Peyer's patch (tissue), 4 donors: ENCODE measurements around the gene DCTD. TPM values are rescaled to one million over a fixed set of nuclear protein-coding genes. Genes with fewer than 3 reads are reported as not detected.

Experiments used
- DNase-seq, 3 donors: peaks; one replicate each; pipeline ENCODE4 v3.0.0-alpha.2; 2017 to 2019
- H3K27ac ChIP-seq, 4 donors: fragments of 200-600 bp; sonication (generic); one replicate each; pipeline ENCODE4 v1.5.1; 2016 to 2019
- H3K27me3 ChIP-seq, 2 donors: fragments of 200-600 bp; sonication (generic); one replicate each; pipeline ENCODE4 v1.5.1; 2019
- H3K36me3 ChIP-seq, 3 donors: fragments of 200-600 bp; sonication (generic); one replicate each; pipeline ENCODE4 v1.5.1; 2016 to 2019
- H3K4me1 ChIP-seq, 4 donors: fragments of 200-600 bp; sonication (generic); one replicate each; pipeline ENCODE4 v1.5.1; 2016 to 2019
- H3K4me3 ChIP-seq, 4 donors: fragments of 200-600 bp; sonication (generic); 1 replicate in 3 of 4; 2 replicates in 1 of 4; pipeline ENCODE4 v1.5.1; 2016 to 2019; ENCODE audit warnings: mild to moderate bottlenecking in 1 of 4
- H3K9me3 ChIP-seq, 4 donors: fragments of 200-600 bp; sonication (generic); one replicate each; pipeline ENCODE4 v1.5.1; 2016 to 2019; ENCODE audit warnings: mild to moderate bottlenecking in 1 of 4
- CTCF ChIP-seq, 6 experiments: fragments of 450-650 bp in 4 of 6; fragments of 200-600 bp in 2 of 6; sonication (generic) in 1 of 6; IDR thresholded peaks; one replicate each; pipeline ENCODE4 v1.5.1; 2017 to 2019; ENCODE audit warnings: antibody characterized with exemption in 6 of 6, mild to moderate bottlenecking in 3 of 6, moderate library complexity in 1 of 6
- POLR2A ChIP-seq, 2 donors: fragments of 450-650 bp; IDR thresholded peaks; one replicate each; pipeline ENCODE4 v1.5.1; 2017; ENCODE audit warnings: antibody characterized with exemption in 2 of 2, mild to moderate bottlenecking in 2 of 2, moderate library complexity in 2 of 2
- total RNA-seq, 4 donors: library from RNA; depleted of rRNA; stranded (reverse); fragments of >200 nt; gene quantifications; one replicate each; pipeline ENCODE4 v1.1.0, GENCODE V29; 2016

The DCTD gene
- total RNA-seq, 4 donors from 2014 or later: 21.7 to 42.1 (median 28.4) TPM

DNA sequence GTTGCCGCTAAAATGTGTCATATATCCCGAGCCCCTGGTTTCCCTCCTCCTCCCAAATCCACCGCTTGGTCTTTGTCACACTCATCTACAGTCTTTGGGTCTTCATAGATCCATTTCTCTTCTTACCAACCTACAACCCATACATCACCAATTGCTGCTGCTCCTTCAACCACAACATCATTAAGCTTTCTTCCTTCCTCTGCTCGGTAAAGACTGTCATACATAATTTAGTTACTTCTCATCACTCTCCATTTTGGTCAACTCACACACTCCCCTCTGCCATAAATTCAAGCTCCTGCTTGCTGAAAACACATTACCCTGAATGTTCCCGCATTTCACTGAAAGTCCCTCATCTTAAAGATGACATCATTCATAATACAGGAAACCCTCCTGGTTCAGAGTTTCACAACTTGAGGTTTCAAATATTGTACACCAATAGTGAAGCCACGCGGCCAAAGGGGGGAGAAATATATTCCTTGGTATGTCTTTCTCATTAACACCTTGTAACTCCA lies 1.7 kb upstream of the DCTD start:
- Histone ChIP-seq H3K27me3 (no peaks in the 10 kb centered on the region), H3K4me3 (no peak overlapping the region), H3K36me3 (peaks cover 0 to 11% (median 0%) of the 10 kb centered on the region in 3 donors), H3K9me3 (no peaks in the 10 kb centered on the region), H3K4me1 (peaks cover 0 to 12% (median 8%) of the 10 kb centered on the region in 4 donors), H3K27ac (peak overlapping the region; percentile 56 to 97 (median 92))
- peak in 1 of 3 donors; percentile 27 for DNase-seq
- TF ChIP-seq CTCF (IDR thresholded peaks at IDR 0.05) (no peak), POLR2A (IDR thresholded peaks at IDR 0.05) (no peak)

DNA sequence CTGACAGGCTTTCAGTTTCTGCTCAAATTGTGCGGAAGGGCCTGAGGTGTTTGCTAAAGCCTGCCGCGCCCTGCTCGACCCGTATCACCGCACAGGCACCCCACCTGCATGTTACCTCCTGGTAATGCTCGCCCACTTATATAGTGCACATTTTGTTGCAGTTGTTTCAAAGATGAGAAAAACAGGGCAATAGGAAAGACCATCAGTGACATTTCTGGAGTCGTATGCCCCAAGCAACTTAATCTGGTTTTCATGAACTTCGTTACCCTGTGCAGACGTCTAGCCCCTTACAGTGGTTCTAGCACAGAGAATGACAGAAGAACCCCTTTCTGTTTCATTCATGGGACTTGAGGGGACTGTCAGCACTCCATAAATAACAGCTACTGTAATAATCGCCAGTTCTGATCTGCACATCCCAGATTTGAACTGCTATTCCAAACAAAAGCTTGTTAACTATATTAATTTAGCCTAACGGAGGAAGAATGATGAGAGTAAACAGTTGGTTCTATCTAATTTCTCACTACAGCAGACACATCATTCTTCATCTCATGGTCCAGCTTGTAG lies 940 bp upstream of the DCTD start:
- peaks cover 0 to 18% (median 0%) of the 10 kb centered on the region in 3 donors for H3K36me3 ChIP-seq
- no peaks in the 10 kb centered on the region for H3K9me3 ChIP-seq
- H3K4me1 ChIP-seq: peaks cover 0 to 12% (median 8%) of the 10 kb centered on the region in 4 donors
- peak overlapping the region; percentile 88 to 99 (median 97) for H3K27ac ChIP-seq
- no peak for TF ChIP-seq CTCF (IDR thresholded peaks at IDR 0.05)
- no peak for TF ChIP-seq POLR2A (IDR thresholded peaks at IDR 0.05)
- H3K4me3 ChIP-seq: peak overlapping the region; percentile 66 to 91 (median 89)
- no peaks in the 10 kb centered on the region for H3K27me3 ChIP-seq
- no peak for DNase-seq

- Histone ChIP-seq H3K27ac (peak overlapping the region; percentile 88 to 99 (median 97)), H3K9me3 (no peaks in the 10 kb centered on the region), H3K27me3 (no peaks in the 10 kb centered on the region), H3K4me3 (peak overlapping the region; percentile 66 to 91 (median 89)), H3K36me3 (peaks cover 0 to 29% (median 0%) of the 10 kb centered on the region in 3 donors), H3K4me1 (peaks cover 0 to 10% (median 6%) of the 10 kb centered on the region in 4 donors)
- DNase-seq: peak; percentile 48 to 74 (median 73)
- no peak for TF ChIP-seq POLR2A (IDR thresholded peaks at IDR 0.05)
- no peak for TF ChIP-seq CTCF (IDR thresholded peaks at IDR 0.05)
Measured at GRCh38 chr4:182916483-182917181, 554 bp downstream of the DCTD start.

DNA sequence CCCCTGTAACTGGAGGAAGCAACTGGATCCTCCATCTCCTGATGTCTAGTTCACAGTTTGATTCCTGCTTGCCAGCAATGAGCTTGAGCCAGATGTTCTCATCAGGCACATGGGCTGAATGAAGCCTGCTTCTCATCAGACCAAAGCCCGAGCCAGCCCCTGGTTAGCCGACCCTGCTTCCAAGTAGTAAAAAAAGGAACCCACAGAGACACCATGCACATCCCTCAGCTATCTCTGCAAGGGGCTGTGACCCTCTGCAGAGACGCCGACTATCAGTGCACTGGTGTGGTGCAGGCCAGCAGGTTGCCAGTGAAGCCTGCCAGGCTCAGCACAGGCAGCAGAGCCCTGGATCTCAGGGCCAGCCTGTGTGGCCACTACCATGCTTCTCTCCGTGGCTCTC lies 2.8 kb downstream of the DCTD start:
- TF ChIP-seq CTCF (IDR thresholded peaks at IDR 0.05): no peak
- TF ChIP-seq POLR2A (IDR thresholded peaks at IDR 0.05): no peak
- Histone ChIP-seq H3K4me1 (peaks cover 0 to 10% (median 6%) of the 10 kb centered on the region in 4 donors), H3K36me3 (peaks cover 0 to 36% (median 0%) of the 10 kb centered on the region in 3 donors)

DNA sequence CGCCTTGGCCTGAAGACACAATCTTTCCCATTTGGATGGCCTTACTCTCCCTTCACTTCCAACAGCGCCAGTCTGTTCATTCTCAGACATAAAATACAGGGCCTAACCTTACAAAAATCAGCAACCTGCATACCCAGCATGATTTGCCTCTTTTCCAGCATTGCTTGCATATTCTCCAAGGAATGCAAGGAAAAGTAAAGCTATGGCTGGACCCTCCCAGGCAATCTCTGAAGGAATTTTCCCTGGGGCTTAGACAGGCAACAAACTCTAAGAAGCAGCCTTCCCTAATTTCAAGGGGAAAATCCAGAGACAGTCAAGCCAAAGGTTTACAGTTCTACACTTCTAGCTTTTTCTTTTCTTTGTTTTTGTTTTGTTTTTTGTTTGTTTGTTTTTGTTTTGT lies 3.6 kb downstream of the DCTD start:
- Histone ChIP-seq H3K27me3 (no peaks in the 10 kb centered on the region), H3K27ac (no peak overlapping the region), H3K4me3 (no peak overlapping the region), H3K4me1 (peaks cover 0 to 7% (median 6%) of the 10 kb centered on the region in 4 donors), H3K9me3 (no peaks in the 10 kb centered on the region), H3K36me3 (peaks cover 0 to 36% (median 0%) of the 10 kb centered on the region in 3 donors)
- no peak for DNase-seq
- TF ChIP-seq POLR2A (IDR thresholded peaks at IDR 0.05): no peak
- no peak for TF ChIP-seq CTCF (IDR thresholded peaks at IDR 0.05)

More for the DNA sequence above, 2.8 kb downstream of the DCTD start:
- H3K27ac ChIP-seq: no peak overlapping the region
- H3K9me3 ChIP-seq: no peaks in the 10 kb centered on the region
- H3K27me3 ChIP-seq: no peaks in the 10 kb centered on the region
- no peak for DNase-seq
- H3K4me3 ChIP-seq: no peak overlapping the region
